ENCODE data around the gene RRP1. TPM values are rescaled to one million over a fixed set of nuclear protein-coding genes. Genes with fewer than 3 reads are reported as not detected.

The RRP1 gene
- polyA plus RNA-seq, 2 of the 4 experiments (the other 2 are of a cell fraction) = 15.4 to 29.5 TPM

DNA sequence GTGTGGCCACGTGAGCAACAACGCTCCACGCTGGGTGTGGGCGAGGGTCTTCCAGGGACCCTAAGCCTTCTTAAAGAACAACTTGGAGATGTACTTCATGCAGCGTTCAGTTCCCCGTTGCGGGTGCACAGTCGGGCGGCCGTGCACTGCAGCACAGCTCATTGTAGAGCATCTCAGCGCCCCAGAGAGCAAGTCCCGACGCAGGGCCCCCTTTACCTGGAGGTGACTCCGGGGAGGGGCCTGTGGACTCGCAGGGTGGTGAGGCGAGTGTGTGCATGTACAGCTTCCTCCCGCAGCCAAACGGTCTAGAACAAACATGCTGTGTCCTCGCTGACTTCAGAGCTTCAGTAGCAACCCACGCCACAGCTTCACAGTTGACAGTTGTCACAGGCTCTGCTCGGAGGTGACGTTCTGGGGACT, 19.5 kb downstream of the RRP1 start:
- 82% methylated on average over 8 of the region's 22 CpGs for WGBS (ENCODE audit: missing lambda C conversion rate)
- no peaks in the 10 kb centered on the region for H3K9me3 ChIP-seq
- no peak overlapping the region for H3K4me2 ChIP-seq
- no peak overlapping the region for H3K27ac ChIP-seq
- FAIRE-seq (no peak), DNase-seq (ENCODE audit: low read depth in 1 of 2, low spot score in 1 of 2) (no peak), ATAC-seq (no peak)
- peaks cover 9% of the 10 kb centered on the region; the same call in 1 of the 3 replicates for H3K4me1 ChIP-seq
- no peak overlapping the region for H3K4me3 ChIP-seq
- ChIA-PET POLR2A (no interaction called here), CTCF (interaction anchor here (1.2 to 4.5 kb wide), 4 partner anchors 10 to 132 kb away, joined by 3 to 24 read pairs (median 8); partner anchors contain the start of gene RRP1)
- TF ChIP-seq ZNF302 (CRISPR knock-in tag; IDR thresholded peaks at IDR 0.05) (no peak), HDAC2 (IDR thresholded peaks at IDR 0.05) (no peak), NFE2L2 (conservative IDR thresholded peaks at IDR 0.05; ENCODE audit: low read length) (no peak), FOXS1 (CRISPR knock-in tag; IDR thresholded peaks at IDR 0.05) (no peak), HOXB13 (CRISPR knock-in tag; IDR thresholded peaks at IDR 0.05; ENCODE audit: low read depth) (no peak), MAZ (IDR thresholded peaks at IDR 0.05; ENCODE audit: borderline replicate concordance, low read depth, low read length) (no peak), HOXA7 (CRISPR knock-in tag; IDR thresholded peaks at IDR 0.05) (no peak), POLR2AphosphoS2 (conservative IDR thresholded peaks at IDR 0.05; ENCODE audit: low read length) (no peak), ZC3H11A (IDR thresholded peaks at IDR 0.05) (no peak), ZSCAN20 (CRISPR knock-in tag; IDR thresholded peaks at IDR 0.05) (no peak), RARB (CRISPR knock-in tag; IDR thresholded peaks at IDR 0.05) (no peak), CEBPB (IDR thresholded peaks at IDR 0.05) (no peak), ZFP36 (IDR thresholded peaks at IDR 0.05; ENCODE audit: borderline replicate concordance, partially characterized antibody) (no peak), SMC3 (IDR thresholded peaks at IDR 0.05) (no peak), PHF8 (IDR thresholded peaks at IDR 0.05; ENCODE audit: borderline replicate concordance, low read depth) (no peak)
- TF ChIP-seq, protein P1, sequence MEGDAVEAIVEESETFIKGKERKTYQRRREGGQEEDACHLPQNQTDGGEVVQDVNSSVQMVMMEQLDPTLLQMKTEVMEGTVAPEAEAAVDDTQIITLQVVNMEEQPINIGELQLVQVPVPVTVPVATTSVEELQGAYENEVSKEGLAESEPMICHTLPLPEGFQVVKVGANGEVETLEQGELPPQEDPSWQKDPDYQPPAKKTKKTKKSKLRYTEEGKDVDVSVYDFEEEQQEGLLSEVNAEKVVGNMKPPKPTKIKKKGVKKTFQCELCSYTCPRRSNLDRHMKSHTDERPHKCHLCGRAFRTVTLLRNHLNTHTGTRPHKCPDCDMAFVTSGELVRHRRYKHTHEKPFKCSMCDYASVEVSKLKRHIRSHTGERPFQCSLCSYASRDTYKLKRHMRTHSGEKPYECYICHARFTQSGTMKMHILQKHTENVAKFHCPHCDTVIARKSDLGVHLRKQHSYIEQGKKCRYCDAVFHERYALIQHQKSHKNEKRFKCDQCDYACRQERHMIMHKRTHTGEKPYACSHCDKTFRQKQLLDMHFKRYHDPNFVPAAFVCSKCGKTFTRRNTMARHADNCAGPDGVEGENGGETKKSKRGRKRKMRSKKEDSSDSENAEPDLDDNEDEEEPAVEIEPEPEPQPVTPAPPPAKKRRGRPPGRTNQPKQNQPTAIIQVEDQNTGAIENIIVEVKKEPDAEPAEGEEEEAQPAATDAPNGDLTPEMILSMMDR (IDR thresholded peaks at IDR 0.05) = no peak
- TF ChIP-seq, protein P2, sequence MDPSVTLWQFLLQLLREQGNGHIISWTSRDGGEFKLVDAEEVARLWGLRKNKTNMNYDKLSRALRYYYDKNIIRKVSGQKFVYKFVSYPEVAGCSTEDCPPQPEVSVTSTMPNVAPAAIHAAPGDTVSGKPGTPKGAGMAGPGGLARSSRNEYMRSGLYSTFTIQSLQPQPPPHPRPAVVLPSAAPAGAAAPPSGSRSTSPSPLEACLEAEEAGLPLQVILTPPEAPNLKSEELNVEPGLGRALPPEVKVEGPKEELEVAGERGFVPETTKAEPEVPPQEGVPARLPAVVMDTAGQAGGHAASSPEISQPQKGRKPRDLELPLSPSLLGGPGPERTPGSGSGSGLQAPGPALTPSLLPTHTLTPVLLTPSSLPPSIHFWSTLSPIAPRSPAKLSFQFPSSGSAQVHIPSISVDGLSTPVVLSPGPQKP (IDR thresholded peaks at IDR 0.05; ENCODE audit: low read depth, low read length) = no peak
- TF ChIP-seq, protein P3, sequence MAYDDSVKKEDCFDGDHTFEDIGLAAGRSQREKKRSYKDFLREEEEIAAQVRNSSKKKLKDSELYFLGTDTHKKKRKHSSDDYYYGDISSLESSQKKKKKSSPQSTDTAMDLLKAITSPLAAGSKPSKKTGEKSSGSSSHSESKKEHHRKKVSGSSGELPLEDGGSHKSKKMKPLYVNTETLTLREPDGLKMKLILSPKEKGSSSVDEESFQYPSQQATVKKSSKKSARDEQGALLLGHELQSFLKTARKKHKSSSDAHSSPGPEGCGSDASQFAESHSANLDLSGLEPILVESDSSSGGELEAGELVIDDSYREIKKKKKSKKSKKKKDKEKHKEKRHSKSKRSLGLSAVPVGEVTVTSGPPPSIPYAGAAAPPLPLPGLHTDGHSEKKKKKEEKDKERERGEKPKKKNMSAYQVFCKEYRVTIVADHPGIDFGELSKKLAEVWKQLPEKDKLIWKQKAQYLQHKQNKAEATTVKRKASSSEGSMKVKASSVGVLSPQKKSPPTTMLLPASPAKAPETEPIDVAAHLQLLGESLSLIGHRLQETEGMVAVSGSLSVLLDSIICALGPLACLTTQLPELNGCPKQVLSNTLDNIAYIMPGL (CRISPR knock-in tag; IDR thresholded peaks at IDR 0.05; ENCODE audit: borderline replicate concordance) = no peak

DNA sequence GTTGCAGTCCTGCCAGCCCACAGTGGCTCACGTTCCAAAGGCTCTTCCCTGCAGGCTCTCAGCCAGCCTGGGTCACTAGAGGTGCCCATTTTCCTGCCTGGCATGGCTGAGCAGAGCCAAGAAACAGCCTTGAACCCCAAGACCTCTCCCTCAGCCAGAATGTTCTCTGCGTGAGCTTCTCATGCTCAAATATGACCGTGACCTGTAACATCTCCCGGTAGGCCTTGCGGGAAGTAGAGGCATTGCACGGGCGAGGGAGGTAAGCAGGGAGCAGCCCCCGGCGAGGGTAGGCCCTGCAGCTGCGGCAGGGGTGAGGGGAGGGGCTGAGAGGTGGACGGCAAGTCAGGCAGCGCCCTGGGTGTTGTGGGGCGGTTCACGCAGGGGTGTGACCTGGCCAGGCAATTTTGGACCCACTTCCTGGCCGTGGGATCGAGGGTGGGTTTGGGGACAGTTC, 20.0 kb downstream of the RRP1 start:
- Histone ChIP-seq H3K27ac (no peak overlapping the region), H3K4me1 (peaks cover 9% of the 10 kb centered on the region; the same call in 1 of the 3 replicates), H3K4me2 (no peak overlapping the region), H3K4me3 (no peak overlapping the region), H3K9me3 (no peaks in the 10 kb centered on the region)
- DNase-seq (ENCODE audit: low read depth in 1 of 2, low spot score in 1 of 2) = no peak
- no peak for ATAC-seq
- no peak for FAIRE-seq
- ChIA-PET POLR2A (no interaction called here), CTCF (interaction anchor here (1.1 to 4.5 kb wide), 7 partner anchors 10 to 164 kb away, joined by 3 to 24 read pairs (median 4); partner anchors contain the start of gene RRP1)
- 90% methylated on average over 11 of the region's 16 CpGs for WGBS (ENCODE audit: missing lambda C conversion rate)
- TF ChIP-seq HDAC2 (IDR thresholded peaks at IDR 0.05) (no peak), MAFK (IDR thresholded peaks at IDR 0.05; ENCODE audit: partially characterized antibody) (no peak), ZNF302 (CRISPR knock-in tag; IDR thresholded peaks at IDR 0.05) (no peak), RARB (CRISPR knock-in tag; IDR thresholded peaks at IDR 0.05) (no peak), CHD4 (IDR thresholded peaks at IDR 0.05; ENCODE audit: borderline replicate concordance) (no peak), CBX2 (IDR thresholded peaks at IDR 0.05; ENCODE audit: borderline replicate concordance, low read depth) (no peak), SREBF2 (IDR thresholded peaks at IDR 0.05) (no peak), GATA3 (IDR thresholded peaks at IDR 0.05; ENCODE audit: borderline replicate concordance) (no peak), KDM1A (IDR thresholded peaks at IDR 0.05; ENCODE audit: low read depth) (no peak), FOSL2 (IDR thresholded peaks at IDR 0.05) (no peak), FOSL2 (CRISPR knock-in tag; IDR thresholded peaks at IDR 0.05) (no peak)
- TF ChIP-seq, protein P4, sequence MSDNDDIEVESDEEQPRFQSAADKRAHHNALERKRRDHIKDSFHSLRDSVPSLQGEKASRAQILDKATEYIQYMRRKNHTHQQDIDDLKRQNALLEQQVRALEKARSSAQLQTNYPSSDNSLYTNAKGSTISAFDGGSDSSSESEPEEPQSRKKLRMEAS (IDR thresholded peaks at IDR 0.05) = no peak
- TF ChIP-seq, protein P5, sequence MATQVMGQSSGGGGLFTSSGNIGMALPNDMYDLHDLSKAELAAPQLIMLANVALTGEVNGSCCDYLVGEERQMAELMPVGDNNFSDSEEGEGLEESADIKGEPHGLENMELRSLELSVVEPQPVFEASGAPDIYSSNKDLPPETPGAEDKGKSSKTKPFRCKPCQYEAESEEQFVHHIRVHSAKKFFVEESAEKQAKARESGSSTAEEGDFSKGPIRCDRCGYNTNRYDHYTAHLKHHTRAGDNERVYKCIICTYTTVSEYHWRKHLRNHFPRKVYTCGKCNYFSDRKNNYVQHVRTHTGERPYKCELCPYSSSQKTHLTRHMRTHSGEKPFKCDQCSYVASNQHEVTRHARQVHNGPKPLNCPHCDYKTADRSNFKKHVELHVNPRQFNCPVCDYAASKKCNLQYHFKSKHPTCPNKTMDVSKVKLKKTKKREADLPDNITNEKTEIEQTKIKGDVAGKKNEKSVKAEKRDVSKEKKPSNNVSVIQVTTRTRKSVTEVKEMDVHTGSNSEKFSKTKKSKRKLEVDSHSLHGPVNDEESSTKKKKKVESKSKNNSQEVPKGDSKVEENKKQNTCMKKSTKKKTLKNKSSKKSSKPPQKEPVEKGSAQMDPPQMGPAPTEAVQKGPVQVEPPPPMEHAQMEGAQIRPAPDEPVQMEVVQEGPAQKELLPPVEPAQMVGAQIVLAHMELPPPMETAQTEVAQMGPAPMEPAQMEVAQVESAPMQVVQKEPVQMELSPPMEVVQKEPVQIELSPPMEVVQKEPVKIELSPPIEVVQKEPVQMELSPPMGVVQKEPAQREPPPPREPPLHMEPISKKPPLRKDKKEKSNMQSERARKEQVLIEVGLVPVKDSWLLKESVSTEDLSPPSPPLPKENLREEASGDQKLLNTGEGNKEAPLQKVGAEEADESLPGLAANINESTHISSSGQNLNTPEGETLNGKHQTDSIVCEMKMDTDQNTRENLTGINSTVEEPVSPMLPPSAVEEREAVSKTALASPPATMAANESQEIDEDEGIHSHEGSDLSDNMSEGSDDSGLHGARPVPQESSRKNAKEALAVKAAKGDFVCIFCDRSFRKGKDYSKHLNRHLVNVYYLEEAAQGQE (IDR thresholded peaks at IDR 0.05) = no peak
- TF ChIP-seq, protein P3 (CRISPR knock-in tag; IDR thresholded peaks at IDR 0.05; ENCODE audit: borderline replicate concordance) = no peak
